HG03025 (cell line): ENCODE measurements around the gene CALY.

Source experiments
- ATAC-seq: cut with Tn5 transposase; IDR thresholded peaks from one replicate; pipeline ENCODE4 v1.9.1; 2021; ENCODE audit warnings: mild to moderate bottlenecking, moderate library complexity; ENCODE audit not compliant: unreplicated experiment, low FRiP score

CALY gene

DNA sequence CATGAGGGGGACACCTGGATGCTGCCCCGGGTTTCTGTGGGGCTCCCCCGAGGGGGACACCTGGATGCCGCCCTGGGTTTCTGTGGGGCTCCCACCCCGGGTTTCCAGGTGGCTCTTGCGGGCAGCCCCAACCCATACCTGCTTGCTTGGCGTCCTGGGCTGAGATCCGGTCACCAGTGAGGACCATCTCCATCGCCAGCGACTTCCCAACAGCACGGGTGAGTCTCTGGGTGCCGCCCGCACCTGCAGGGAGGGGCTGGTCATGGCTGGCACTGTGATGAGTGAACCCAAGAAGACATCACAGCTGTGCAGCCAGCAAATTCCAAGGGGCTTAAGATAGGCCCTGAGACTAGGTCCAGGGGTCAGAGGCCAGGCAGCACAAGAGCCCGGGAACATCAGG lies 30.1 kb upstream of the CALY start:
- ATAC-seq = no peak

DNA sequence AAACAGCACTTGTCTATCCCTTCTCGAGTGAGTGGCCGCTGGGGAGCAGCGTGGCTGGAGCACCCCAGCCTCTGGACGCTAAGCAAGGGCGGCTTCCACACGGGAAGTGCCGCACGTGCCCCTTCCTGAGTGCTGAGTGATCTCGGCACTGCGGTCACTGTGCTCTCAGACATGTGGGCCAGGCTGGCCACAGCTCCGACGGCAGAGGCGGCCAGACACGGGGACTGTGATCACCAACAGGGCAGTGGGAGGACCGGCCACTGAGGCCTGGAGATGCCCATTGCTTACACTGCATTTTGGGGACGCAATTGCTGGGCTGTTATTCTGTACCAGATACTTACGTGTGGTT lies 29.4 kb upstream of the CALY start:
- ATAC-seq = no peak

DNA sequence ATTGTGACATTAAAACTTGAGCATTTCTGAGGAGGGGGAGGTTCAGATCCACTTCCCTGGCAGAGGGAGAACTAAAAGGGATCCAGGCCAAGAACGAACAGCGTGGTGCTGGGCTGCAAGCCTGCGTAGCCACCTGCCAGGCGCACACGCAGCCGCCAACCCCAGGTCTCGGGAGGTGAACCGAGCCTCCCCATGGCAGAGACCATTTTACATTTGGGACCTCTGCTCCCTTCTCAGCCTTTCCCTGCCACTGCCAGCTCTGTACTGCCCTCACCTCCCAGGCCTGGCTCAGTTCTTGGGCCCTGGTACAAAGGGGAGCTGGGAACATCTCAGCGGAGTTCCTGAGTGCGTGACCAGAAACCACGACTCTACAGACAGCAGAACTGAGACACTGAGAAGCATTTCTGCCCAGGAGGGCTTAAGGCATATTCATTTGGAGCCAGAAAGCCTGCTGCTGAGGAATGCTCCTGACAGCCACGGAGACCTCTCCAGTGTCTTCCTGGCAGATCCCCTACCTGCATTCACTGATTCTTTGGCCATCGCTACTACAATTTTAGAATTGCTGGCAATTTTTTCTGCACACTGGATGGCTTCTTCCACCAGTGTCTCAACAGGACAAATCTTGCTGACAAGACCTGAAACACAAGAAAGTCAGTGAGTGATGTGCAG lies 28.9 kb upstream of the CALY start:
- no peak for ATAC-seq

DNA sequence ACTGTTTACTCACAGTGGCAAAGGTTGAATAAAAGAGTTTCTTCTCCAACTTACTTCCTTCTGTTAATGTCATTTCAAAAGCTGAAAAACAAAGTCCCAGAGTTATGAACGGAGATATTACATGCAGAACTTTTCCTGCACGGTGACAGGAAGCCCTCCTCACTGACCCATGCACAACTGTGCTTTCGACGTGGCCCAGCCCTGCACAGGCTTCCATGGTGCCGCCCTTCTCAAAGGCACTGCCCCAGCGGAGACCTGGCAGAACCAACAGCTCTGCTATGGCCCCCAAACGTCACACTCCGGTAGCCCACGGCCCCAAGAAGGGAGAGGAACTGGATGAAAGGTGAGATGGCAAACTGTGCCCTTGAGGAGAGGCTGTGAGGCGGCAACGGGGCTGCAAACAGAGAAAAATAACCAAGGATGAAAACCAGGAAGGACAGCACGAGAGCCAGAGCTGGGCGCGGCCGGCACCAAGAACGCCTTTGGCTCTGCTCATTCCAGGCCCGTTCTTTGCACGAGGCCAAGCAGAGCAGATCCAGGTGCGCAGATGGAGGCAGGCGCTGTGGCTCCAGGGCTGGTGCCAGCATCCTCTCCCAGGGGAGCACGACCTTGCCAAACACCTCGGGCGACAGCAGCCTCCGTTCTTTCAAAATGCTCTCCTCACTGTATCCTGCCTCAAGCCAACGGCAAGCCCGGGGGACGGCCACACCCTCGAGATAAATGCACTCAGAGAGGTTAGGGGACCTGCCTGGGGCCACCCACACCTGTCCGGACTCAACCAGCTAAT lies 28.1 kb upstream of the CALY start:
- ATAC-seq = no peak

DNA sequence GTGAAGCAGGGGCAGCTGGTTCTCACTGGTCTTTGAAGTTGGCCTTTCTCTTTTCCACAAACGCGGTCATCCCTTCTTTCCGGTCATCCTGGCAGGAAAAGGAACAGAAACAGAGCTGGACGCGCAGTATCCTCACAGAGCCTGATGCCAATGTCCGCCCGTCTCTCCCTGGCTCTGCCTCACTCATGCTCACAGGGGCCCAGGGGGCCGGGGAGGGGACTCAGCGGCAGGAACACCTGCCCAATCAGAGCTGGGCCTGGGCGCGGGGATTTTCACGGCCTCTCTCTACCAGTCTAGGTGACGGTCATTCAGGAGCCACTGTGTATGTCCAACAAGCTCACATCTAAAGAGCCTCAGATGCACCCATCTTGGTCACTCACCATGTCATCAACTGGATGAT lies 26.1 kb upstream of the CALY start:
- ATAC-seq = no peak

DNA sequence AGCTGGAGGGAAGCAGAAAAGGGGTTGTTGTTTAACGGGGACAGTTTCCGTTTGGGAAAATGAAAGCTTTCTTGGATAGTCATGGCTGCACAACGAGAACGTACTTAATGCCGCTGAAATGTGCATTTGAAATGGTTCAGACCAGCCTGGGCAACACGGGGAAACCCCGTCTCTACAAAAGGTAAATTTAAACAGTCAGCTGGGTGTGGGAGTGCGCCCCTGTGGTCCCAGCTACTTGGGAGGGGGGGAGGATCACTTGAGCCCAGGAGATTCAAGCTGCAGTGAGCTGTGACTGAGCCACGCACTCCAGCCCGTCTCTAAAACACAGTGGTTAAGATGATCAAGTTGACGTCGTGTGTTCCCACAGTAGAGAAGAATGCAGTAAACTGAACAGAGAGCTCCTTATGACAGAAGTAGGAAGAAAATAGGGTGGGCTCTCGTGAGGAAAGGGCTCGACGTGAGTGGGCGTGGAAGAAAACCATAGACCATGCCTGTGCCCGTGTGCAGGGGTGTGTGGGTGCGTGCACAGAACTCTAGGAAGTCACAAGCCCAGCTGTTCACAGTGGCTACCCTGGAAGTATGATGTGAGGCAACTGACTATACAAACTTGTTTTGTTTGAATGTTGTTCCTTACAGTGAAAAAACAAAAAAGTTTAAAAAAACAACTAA lies 25.2 kb upstream of the CALY start:
- ATAC-seq = no peak

DNA sequence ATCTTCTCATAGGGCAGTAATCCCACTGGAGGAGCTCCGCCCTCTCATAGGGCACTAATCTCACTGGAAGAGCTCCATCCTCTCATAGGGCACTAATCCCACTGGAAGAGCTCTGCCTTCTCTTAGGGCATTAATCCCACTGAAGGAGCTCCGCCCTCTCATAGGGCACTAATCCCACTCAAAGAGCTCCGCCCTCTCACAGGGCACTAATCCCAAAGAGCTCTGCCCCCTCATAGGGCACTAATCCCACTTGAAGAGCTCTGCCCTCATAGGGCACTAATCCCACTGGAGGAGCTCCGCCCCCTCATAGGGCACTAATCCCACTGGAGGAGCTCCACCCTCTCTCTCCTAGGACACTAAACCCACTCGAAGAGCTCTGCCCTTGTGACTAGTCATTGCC lies 24.5 kb upstream of the CALY start:
- ATAC-seq = no peak

DNA sequence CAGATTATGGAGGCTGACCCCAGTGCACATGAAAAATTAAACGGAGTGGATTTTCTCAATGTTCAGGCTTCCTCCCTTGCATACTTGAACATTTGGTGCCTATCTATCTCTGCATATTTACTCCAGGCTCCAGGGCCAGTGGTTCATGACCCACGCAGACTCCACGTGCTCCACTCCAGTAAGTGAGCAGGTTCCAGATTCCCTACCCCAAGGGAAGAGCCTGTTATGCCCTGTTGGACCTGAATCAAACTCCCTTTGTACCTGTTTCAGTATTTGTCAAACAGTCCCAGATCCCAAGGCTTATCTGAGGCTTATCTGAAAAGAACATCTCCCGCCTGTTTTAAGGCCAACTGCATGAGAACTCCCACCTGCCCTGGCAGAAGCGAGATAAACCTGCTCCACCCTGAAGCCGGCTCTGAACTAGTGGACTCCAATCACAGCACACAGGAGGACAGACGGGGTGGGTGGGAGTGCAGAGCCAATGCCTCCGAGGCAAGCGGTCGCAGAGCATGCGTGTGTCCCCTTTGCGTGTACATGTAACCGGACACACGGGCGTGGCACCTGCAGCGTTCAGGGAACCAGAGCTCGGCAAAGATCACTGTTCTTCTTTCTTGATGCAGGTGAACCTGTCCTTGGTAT lies 23.4 kb upstream of the CALY start:
- no peak for ATAC-seq

DNA sequence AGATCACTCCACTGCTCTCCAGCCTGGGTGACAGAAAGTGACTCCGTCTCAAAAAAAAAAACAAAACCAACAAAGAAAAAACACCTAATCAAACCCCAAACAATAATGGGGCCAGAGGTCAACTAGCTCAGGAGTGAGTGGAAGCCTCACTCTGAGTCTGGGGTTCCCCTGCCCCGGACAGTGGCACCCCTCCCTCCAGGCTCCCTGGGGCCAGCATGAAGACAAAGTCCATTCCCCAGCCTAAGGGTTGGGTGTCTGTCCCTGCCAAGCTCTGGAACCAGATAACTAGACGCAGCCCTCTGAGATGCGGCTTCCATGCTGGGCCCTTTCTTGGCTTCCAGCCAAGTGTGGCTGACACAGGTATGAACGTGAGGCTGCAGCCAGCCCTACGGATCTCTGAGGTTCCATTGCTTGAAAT lies 22.9 kb upstream of the CALY start:
- no peak for ATAC-seq

DNA sequence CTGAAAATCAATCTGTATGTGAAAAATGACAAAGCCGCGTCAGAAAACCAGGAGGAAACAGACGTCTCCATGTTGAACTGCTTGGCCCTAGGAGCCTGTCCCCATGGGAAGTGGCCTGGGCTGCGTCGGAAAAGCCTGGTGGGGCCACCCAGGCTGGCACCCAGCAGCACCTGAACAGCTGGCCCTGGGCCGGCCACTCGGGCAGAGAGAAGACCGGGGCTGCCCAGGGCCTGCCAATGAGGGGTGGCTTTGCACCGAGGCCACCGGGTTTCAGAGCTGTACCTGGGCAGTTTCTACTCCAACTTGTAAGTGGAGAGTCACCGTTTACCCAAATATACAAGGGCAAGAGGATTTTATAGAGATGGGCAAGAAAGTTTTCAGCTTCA lies 22.2 kb upstream of the CALY start:
- ATAC-seq = no peak

DNA sequence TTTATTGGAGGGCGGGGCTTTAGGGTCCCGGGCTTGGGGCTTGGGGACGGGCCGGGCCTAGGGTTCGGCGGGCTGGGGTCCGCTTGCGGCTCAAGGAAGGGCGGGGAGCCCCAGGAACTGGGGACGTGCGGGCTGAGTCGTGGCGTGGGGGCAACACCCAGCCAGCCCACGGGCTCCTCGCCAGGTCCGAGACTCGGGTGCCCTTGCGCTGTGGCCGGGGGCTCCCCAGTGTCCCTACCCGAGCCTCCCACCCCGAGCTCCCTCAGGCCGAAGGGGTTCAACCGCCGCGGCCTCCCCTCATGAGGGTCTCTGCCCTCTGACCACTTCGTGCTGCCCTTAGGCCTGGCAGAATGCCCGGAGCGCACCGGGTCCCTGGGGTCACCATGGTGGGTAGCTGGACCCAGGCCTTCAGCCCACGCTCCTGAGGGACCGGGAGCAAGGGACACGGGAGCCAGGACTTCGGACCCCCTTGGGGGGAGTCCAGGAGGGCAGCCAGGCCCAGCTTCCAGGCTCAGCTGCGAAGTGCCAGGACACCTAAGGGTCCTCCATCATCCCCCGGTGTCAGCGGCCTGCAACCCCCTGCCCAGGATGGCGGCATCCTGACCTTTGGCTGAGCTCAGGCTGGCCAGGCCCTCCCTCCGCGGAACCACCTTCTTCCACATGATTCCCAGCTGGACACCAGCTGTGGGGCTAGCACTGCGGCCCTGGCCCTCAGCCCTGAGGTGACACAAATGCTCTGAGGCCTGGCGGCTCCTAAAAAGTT lies 21.6 kb upstream of the CALY start:
- ATAC-seq = no peak

DNA sequence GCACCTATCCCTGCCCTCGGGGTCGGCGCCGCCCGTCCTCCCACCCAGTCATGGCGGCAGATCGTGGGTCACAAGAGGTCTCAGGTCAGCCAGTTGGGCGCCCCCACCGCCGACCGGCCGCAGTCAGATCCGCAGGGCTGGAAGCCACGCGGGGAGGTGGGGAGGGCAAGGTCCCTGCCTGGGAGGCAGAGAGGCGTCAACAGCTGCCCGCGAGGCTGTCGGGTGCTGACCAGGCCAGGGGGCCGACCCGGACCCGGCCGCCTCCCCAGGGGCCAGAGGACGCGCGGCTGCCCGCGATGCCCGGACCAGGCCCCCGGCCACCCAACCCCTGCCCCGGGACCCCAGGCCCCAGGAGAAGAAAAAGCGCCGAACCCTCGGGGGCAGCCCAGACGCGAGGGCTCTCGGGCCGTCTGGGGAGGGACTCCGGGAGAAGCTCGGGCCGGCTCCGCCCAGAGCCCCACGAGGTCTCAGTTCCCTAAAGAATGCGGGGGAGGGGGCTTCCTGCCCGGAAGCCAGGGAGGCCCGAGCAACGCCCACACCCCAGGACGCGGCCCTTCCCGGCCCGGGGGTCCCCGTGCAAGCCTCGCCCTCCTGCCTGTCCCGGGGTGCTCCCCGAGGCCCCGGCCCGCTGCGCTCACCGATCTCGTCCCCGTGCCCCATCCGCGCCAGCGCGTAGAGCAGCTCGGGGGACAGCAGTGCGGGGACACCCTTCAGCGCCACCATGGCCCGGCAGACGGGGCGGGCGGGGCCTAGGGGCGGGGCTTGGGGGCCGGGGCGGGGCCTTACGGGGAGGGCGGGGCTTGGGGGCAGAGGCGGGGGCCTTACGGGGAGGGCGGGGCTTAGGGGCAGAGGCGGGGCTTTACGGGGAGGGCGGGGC lies 20.8 kb upstream of the CALY start, which contains the start of gene FUOM:
FUOM (minus strand) TSS at position 735 of the 877 bp plus-strand sequence; CDS start at position 723, 12 bp downstream.
- peak; percentile 65 for ATAC-seq

DNA sequence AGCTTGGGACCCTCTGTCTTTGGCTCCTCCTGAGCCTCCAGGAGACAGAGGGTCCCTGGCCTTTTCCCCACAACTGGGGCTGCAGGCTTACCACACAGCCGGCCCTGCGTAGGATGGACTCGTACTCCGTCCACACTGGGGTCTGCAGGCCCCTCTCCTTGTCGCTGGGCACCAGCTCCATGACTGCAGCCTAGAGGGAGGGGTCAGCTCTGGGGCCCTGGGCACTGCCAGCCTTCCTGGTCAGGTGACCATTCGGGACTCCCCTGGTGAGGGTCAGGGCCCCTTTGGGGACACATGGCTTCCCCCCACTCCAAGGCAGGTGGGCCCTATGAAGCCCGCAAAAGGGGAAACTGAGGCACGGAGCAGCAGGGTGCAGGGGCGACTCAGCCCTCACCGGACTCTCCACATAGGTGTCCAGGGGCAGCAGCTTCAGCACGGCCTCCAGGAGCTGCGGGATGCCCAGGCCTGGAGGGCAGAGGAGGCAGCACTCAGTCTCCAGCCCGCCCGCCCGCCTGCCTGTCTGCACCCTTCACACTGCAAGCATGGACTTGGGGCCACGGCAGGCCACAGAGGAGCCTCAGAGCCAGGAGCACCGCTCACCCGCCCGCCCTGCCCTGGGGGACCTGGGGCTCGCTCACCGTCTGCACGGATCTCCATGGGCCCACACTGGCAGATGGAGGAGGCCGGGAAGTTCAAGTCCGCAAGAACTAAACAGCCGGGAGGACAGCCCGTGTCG lies 20.0 kb upstream of the CALY start:
- ATAC-seq = peak; percentile 2

DNA sequence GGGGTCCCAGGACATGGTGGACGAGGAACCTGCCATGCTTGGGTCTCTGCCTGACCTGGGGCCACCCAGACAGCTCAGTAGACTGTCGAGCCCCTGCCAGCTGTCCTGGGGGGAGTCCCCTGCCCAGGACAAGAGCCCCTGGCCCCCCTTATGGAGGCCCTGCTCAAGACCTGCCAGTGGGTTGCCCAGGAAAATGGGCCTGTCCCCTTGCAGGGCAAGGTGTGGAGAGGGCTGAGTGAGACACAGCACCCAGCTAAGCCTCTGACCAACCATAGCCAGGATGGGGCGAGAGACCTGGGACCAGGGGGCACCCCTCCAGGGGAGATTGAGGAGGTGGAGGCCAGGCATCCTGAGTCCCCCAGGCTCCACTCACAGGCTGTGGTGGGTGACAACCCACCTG lies 19.3 kb upstream of the CALY start:
- ATAC-seq = no peak

DNA sequence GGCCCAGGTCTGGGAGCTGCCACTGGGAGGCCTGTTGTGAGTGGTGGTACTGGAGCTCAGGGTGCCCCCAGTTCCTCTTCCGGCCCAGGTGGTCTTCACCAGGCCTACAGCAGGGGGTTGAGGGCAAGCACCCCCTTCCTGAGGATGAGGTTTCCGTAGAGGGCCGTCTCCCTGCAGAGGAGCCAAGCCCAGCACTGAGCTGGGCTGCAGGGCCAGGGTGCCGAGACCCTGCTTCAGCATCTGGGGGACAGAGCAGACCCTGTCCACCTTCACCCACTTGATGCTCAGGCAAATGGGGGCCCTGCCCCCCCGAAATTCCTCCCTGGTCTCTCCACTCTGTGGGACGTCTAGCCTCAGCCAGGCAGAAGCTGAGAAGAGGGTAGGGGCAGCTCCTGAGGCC lies 18.6 kb upstream of the CALY start:
- no peak for ATAC-seq

DNA sequence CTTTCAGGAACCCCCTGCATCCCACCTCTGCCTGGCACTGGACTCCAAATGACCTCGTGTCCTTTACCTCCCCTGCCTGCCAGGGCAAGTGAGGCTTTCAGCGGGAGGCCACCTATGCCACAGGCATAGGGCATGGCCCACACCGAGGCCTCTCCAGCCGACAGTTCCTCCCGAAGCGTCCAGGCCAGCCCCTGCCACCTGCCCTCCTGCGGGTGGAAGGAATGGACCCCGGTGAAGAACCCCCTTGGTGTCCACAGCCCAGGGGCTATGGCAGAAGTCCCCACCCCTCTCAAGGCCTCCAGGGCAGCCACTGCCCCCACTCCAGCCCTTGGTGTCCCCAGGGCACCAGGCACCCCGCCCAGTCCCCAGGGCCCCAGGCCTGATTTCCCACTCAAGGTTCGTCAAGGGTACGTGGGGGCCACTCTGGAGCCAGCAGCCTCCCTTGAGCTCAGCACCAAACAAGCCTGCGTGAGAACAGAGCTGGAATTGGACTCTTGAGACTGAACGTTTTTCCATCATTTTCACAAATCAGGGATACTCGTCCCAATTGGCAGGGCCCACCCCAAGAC lies 18.1 kb upstream of the CALY start:
- no peak for ATAC-seq

DNA sequence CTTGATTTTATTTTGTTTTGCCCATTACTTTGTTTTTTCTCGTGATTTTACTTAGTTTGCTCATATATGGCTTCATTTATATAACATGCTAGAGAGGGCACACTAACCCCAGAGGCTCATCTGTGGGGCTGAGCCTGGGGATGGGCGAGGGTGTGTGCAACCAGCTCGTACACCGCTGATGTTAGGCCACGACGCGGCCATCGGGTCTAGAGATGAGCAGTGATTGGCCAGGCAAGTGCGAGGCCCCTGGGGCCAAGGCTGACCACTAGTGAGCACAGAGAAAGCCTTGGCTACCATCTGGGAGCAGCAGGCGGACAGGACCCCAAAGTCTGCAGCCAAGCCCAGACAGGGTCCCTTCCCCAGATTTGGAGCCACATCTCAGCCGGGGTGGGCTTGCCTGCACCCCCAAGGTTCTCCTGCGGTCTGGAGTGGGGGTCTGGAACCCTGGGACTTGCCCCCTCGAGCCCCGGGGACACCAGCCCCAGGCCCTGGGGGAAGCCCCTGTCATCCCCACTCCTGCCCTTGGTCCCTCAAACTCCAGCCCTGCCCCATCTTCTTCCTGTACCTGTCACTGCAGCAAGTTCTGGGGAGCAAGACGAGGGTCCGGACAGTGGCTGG lies 17.4 kb upstream of the CALY start:
- no peak for ATAC-seq
